BE2C (cell line): Measurements from ENCODE around the gene POLR2A.

Experiments
- DNase-seq: peaks from one replicate; pipeline ENCODE4 v3.0.0-alpha.2; 2020
- H3K27me3 ChIP-seq: fragments of 250-450 bp; sonication (Bioruptor Pico); 2 replicates; pipeline ENCODE4 v1.5.1; 2020; ENCODE audit warnings: mild to moderate bottlenecking
- H3K36me3 ChIP-seq: fragments of 250-450 bp; sonication (Bioruptor Pico); 2 replicates; pipeline ENCODE4 v1.5.1; 2020; ENCODE audit warnings: mild to moderate bottlenecking
- H3K4me1 ChIP-seq: fragments of 250-450 bp; sonication (Bioruptor Pico); 2 replicates; pipeline ENCODE4 v1.5.1; 2020
- H3K4me3 ChIP-seq: 2 replicates; pipeline ENCODE4 v1.5.1; 2011; ENCODE audit warnings: low read depth, low read length
- H3K9me3 ChIP-seq: fragments of 250-450 bp; sonication (Bioruptor Pico); 2 replicates; pipeline ENCODE4 v1.5.1; 2020
- TF ChIP-seq, protein P1 (sequence below): IDR thresholded peaks from 2 replicates; pipeline ENCODE4 v1.5.1; 2012; ENCODE audit warnings: mild to moderate bottlenecking, low read depth, low read length

The POLR2A gene

DNA sequence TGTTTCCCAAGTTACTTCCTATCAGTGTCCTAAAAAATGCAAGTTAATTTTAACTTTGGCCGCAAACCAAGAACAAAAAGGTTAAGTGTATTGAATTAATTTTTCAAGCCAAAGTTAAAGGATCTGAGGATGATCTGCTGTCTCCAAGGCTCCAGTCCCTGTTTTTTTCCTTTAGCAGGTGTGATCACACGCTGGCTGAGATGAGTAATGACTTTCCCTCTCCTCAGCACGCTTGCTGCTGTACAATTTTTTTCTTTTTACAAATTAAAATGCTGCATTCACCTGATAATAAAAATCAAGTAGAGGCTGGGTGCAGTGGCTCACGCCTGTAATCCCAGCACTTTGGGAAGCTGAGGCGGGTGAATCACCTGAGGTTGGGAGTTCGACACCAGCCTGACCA lies 60.7 kb downstream of the POLR2A start:
- TF ChIP-seq, protein P1, sequence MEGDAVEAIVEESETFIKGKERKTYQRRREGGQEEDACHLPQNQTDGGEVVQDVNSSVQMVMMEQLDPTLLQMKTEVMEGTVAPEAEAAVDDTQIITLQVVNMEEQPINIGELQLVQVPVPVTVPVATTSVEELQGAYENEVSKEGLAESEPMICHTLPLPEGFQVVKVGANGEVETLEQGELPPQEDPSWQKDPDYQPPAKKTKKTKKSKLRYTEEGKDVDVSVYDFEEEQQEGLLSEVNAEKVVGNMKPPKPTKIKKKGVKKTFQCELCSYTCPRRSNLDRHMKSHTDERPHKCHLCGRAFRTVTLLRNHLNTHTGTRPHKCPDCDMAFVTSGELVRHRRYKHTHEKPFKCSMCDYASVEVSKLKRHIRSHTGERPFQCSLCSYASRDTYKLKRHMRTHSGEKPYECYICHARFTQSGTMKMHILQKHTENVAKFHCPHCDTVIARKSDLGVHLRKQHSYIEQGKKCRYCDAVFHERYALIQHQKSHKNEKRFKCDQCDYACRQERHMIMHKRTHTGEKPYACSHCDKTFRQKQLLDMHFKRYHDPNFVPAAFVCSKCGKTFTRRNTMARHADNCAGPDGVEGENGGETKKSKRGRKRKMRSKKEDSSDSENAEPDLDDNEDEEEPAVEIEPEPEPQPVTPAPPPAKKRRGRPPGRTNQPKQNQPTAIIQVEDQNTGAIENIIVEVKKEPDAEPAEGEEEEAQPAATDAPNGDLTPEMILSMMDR = no peak
- no peak for DNase-seq
- H3K4me1 ChIP-seq = no peaks in the 10 kb centered on the region
- no peaks in the 10 kb centered on the region for H3K27me3 ChIP-seq
- H3K9me3 ChIP-seq = no peaks in the 10 kb centered on the region
- no peak overlapping the region for H3K4me3 ChIP-seq
- no peaks in the 10 kb centered on the region for H3K36me3 ChIP-seq

DNA sequence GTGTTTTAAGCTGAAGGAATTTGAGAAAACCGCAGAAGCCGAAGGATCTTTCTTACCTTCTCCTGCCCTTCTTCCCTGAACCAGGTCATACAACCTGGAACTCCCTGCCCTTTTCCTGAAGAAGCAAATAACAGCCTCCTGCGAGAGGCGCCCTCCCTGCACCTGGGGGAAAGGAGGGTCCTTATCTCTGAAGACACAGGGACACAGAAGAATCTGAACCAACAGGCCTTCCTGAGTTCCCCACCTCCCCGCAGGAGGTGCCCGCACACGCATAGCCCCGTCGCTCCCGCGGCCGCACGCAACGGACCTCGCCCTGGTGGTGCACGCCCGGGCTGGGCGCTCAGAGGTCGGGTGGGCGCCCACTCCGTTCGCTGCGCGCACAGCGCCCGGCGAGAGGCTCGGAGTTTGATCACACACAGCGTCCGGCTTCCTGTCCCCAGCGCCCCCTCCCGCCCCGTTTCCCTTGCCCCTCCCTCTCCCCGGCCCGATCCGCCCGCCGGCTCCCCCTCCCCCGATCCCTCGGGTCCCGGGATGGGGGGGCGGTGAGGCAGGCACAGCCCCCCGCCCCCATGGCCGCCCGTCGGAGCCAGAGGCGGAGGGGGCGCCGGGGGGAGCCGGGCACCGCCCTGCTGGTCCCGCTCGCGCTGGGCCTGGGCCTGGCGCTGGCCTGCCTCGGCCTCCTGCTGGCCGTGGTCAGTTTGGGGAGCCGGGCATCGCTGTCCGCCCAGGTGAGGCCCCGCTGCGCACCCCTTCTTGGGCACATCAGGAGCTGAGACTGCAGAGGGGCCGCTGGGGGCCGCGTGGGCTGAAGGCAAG lies 64.6 kb downstream of the POLR2A start, which contains the start of gene TNFSF12:
Gene TNFSF12 (plus strand): TSS at position 474 of the 816 bp plus-strand sequence. CDS start 96 bp downstream, at position 570.
- no peaks in the 10 kb centered on the region for H3K4me1 ChIP-seq
- TF ChIP-seq, protein P1 = no peak
- H3K27me3 ChIP-seq = no peaks in the 10 kb centered on the region
- no peak within 1 kb of the TSS for H3K4me3 ChIP-seq
- no peak for DNase-seq
- no peaks in the 10 kb centered on the region for H3K9me3 ChIP-seq
- H3K36me3 ChIP-seq = no peaks in the 10 kb centered on the region
